BJ (cell line): Measurements from ENCODE around the gene SLC38A11. TPM values are rescaled to one million over a fixed set of nuclear protein-coding genes. Genes with fewer than 3 reads are reported as not detected.

Source experiments
- CTCF ChIA-PET: fragments of 350-600 bp; formaldehyde crosslinking; extraction: SDS; loops from one replicate; lab custom pipeline; 2021; ENCODE audit warnings: antibody characterized with exemption, inconsistent platforms; lab: Yijun Ruan, JAX
- POLR2A ChIA-PET: fragments of 300-600 bp; sonication (Branson Sonifier 250); formaldehyde crosslinking; extraction: SDS; loops from one replicate; lab custom pipeline; 2021; ENCODE audit warnings: antibody characterized with exemption; lab: Charles Lee
- DNase-seq: peaks from one replicate; pipeline ENCODE4 v3.0.0-alpha.2; 2011; ENCODE audit warnings: low read depth
- H3K27me3 ChIP-seq: 2 replicates; pipeline ENCODE4 v1.6.0; 2011; ENCODE audit warnings: low read length; ENCODE audit not compliant: control insufficient read depth, insufficient read depth
- H3K36me3 ChIP-seq: 2 replicates; pipeline ENCODE4 v1.5.1; 2011; ENCODE audit warnings: low read length; ENCODE audit not compliant: control insufficient read depth, insufficient read depth
- H3K4me3 ChIP-seq: 2 replicates; pipeline ENCODE4 v1.5.1; 2011; ENCODE audit warnings: low read depth, mild to moderate bottlenecking, control low read depth, low read length
- CTCF ChIP-seq: IDR thresholded peaks from 2 replicates; pipeline ENCODE4 v1.5.1; 2011; ENCODE audit warnings: low read depth, mild to moderate bottlenecking, control low read depth, inconsistent platforms, low read length, moderate library complexity; ENCODE audit not compliant: insufficient read depth
- polyA plus RNA-seq: library from polyadenylated mRNA; depleted of rRNA; stranded (reverse); fragments of >200 nt; gene quantifications from 2 replicates; pipeline ENCODE4 v1.2.3, GENCODE V29; 2011

Gene SLC38A11
- polyA plus RNA-seq, 1 experiment, result 59.2 TPM

DNA sequence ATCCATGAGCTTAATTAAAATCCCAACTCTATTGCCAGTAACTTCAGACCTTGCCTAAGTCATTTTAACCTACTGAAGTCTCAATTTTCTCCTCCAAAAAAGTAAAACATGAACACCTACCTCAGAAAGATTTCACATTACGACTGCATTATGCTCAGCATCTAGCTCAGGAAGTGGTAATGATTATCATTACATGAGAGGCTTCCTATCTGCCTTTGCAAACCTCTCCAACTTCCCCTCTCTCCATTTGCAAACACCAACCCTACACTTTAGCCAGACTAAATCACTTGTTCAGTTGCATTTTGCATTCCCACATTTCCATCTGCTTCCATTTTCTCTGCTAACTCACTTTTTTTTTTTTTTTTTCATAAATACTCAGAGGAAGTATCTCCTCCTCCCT is 6.8 kb downstream of the SLC38A11 start:
- no peaks in the 10 kb centered on the region for H3K27me3 ChIP-seq
- POLR2A ChIA-PET, result no interaction called here
- CTCF ChIA-PET, result interaction anchor here (0.6 to 0.8 kb wide), 2 partner anchors 28 to 132 kb away, joined by 3 read pairs; no protein-coding TSS in a partner anchor

GRCh38 chr2:164947281-164947680 is 8.0 kb downstream of the SLC38A11 start:
- TF ChIP-seq CTCF, result no peak
- DNase-seq, result no peak
- H3K36me3 ChIP-seq, result 0 out of 2 replicates have a peak, but pooled peaks cover 2% of the 10 kb centered on the region
- ChIA-PET POLR2A (no interaction called here), CTCF (interaction anchor here (1.4 kb wide), 1 partner anchor 26 kb away, joined by 4 read pairs; no protein-coding TSS in a partner anchor)
- no peaks in the 10 kb centered on the region for H3K27me3 ChIP-seq
- no peak overlapping the region for H3K4me3 ChIP-seq

More for the DNA sequence above, 6.8 kb downstream of the SLC38A11 start:
- H3K4me3 ChIP-seq, result no peak overlapping the region
- 0 out of 2 replicates have a peak, but pooled peaks cover 2% of the 10 kb centered on the region for H3K36me3 ChIP-seq
- TF ChIP-seq CTCF, result no peak
- DNase-seq, result no peak

DNA sequence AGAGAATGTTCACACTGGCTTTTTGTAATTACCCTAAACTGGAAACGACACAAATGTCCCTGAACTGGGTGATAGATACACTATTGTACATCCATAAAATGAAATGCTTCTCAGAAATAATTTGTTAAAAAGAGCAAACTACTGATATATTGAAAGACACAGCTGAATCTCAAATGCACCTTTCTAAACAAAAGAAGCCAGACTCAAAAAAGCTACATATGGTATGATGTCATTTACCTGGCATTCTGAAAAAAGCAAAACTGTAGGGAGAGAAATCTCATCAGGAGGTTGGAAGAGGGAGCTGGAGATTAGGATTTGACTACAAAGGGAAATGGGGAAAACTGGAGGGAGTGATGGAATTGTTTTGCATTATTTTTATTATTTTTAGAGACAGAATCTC is 12.0 kb downstream of the SLC38A11 start:
- CTCF ChIA-PET, result interaction anchor here (0.6 to 0.7 kb wide), 2 partner anchors 10 to 223 kb away, joined by 3 to 5 read pairs; no protein-coding TSS in a partner anchor
- POLR2A ChIA-PET, result interaction anchor here (0.6 kb wide), 1 partner anchor 19 kb away, joined by 3 read pairs; no protein-coding TSS in a partner anchor

GRCh38 chr2:164937864-164938401 is 17.4 kb downstream of the SLC38A11 start:
- no peaks in the 10 kb centered on the region for H3K27me3 ChIP-seq
- CTCF ChIA-PET, result interaction anchor here (0.6 kb wide), 1 partner anchor 79 kb away, joined by 3 read pairs; no protein-coding TSS in a partner anchor
- H3K36me3 ChIP-seq, result 0 out of 2 replicates have a peak, but pooled peaks cover 1% of the 10 kb centered on the region
- no peak overlapping the region for H3K4me3 ChIP-seq
- no peak for TF ChIP-seq CTCF
- POLR2A ChIA-PET, result no interaction called here
- DNase-seq, result no peak

More for the DNA sequence above, 12.0 kb downstream of the SLC38A11 start:
- no peak for TF ChIP-seq CTCF
- DNase-seq, result no peak
- Histone ChIP-seq H3K27me3 (no peaks in the 10 kb centered on the region), H3K36me3 (no peaks in the 10 kb centered on the region), H3K4me3 (no peak overlapping the region)

DNA sequence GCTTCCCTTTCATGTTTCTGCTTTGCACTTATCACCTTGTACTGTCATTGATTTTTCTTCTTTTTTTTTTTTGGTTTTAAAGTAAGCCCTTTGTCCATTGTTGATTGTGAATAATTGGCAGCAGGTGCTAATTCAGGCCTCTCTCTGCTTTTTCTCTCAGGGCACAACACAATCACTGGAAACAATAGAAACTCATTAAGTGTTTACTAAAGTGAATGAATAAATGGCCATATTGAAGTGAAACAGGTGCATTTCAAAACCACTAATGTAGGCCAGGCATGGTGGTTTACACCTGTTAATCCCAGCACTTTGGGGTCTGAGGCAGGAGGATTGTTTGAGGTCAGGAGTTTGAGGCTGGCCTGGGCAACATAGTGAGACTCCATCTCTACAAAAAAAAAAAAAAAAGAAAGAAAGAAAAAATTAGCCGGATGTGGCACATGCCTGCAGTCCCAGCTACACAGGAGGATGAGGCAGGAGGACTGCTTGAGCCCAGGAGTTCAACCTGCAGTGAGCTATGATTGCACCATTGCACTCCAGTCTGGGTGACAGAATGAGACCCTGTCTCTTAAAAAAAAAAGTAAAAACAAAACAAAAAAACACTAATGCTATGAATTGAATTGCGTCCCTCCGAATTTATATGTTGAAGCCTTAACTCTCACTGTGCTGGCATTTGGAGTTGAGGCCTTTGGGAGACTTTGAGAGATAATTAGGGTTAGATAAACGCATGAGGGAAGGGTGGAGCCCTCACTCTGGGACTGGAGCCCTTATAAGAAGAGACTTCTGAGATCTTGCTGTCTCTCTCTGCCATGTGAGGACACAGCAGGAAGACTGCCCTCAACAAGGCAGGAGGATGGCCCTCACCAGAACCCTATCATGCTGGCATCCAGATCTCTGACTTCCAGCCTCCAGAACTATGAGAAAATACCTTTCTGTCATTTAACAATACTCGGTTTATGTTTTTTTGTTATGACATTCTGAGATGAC is 19.9 kb downstream of the SLC38A11 start:
- ChIA-PET CTCF (no interaction called here), POLR2A (no interaction called here)
- Histone ChIP-seq H3K4me3 (no peak overlapping the region), H3K36me3 (0 out of 2 replicates have a peak, but pooled peaks cover 1% of the 10 kb centered on the region), H3K27me3 (no peaks in the 10 kb centered on the region)
- no peak for TF ChIP-seq CTCF
- no peak for DNase-seq
